ENCODE data around the gene DOCK3.
"Not testable (repeated sequence)": the region's sequence is repeated elsewhere in the genome, so short reads cannot be mapped to it uniquely, and the experiment has no call there.

Gene DOCK3

DNA sequence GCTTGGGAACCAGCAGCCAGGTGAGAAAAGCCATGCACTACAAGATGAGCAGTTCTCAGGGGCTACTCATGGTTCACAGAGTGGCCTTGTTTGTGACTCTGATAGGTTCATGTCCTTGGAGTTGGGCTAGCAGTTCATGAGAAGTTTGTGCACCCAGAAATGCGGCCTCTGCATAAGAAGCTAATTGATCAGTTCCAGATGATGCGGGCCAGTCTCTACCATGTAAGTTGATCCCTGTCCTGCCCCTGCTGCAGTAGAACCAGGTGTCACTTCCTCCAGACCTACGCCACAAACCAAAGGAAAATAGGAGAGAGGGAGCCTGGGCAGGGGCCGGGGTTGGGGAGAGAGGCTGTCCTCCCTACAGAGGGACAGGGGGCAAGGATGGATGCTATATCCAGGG lies 683.1 kb downstream of the DOCK3 start:
- no peaks in the 10 kb centered on the region for H3K36me3 ChIP-seq

DNA sequence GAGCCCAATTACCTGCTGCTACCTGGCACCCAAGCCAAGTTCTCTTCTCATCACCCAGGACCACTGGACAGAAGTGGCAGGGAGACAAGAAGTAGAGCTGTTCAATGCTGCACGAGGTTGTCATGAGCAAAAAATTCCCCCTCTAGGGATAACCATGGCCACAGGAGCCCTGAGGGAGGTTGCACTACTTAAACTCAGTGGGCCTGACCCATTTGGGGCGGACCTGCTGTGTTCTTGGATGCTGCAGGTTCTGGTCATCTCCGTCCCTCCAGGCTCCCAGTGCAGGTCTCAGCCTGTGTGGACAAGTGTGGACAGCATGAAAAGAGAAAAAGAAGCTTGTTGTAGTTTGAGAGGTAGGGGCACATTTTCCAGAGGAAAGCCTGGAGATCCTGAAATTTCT lies 684.3 kb downstream of the DOCK3 start:
- no peak for DNase-seq
- no peaks in the 10 kb centered on the region for H3K4me1 ChIP-seq
- no peaks in the 10 kb centered on the region for H3K36me3 ChIP-seq
- TF ChIP-seq, protein P1, sequence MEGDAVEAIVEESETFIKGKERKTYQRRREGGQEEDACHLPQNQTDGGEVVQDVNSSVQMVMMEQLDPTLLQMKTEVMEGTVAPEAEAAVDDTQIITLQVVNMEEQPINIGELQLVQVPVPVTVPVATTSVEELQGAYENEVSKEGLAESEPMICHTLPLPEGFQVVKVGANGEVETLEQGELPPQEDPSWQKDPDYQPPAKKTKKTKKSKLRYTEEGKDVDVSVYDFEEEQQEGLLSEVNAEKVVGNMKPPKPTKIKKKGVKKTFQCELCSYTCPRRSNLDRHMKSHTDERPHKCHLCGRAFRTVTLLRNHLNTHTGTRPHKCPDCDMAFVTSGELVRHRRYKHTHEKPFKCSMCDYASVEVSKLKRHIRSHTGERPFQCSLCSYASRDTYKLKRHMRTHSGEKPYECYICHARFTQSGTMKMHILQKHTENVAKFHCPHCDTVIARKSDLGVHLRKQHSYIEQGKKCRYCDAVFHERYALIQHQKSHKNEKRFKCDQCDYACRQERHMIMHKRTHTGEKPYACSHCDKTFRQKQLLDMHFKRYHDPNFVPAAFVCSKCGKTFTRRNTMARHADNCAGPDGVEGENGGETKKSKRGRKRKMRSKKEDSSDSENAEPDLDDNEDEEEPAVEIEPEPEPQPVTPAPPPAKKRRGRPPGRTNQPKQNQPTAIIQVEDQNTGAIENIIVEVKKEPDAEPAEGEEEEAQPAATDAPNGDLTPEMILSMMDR (IDR thresholded peaks at IDR 0.05; ENCODE audit: low read depth, low read length), result no peak
- H3K9me3 ChIP-seq, result no peaks in the 10 kb centered on the region
- no peaks in the 10 kb centered on the region for H3K27me3 ChIP-seq
- no peak overlapping the region for H3K4me3 ChIP-seq (ENCODE audit: low read depth, low read length)

More for the DNA sequence above, 683.1 kb downstream of the DOCK3 start:
- no peak for DNase-seq
- no peaks in the 10 kb centered on the region for H3K9me3 ChIP-seq
- H3K4me3 ChIP-seq (ENCODE audit: low read depth, low read length), result no peak overlapping the region
- H3K27me3 ChIP-seq, result no peaks in the 10 kb centered on the region
- TF ChIP-seq, protein P1 (IDR thresholded peaks at IDR 0.05; ENCODE audit: low read depth, low read length), result no peak
- no peaks in the 10 kb centered on the region for H3K4me1 ChIP-seq

DNA sequence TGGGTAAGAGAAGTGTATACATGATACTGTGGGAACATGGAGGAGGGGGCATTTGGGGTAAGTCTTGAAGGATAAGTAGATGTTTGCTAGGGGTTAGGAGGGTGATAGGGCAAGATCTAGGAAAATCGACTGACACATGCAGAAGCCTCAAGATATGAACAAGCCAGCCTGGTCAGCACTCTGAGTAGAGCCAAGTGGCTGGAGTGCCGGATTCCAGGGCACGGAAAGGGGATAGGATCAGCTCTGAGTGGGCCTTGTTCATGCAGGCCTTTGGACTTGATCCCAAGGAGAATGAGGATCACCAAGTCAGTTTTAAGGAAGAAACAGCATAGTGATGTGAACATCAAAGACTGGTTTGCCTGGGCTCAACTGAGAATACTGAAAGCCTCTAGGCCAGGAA lies 686.1 kb downstream of the DOCK3 start:
- no peak for DNase-seq
- Histone ChIP-seq H3K9me3 (no peaks in the 10 kb centered on the region), H3K27me3 (no peaks in the 10 kb centered on the region), H3K4me1 (no peaks in the 10 kb centered on the region), H3K4me3 (ENCODE audit: low read depth, low read length) (no peak overlapping the region), H3K36me3 (no peaks in the 10 kb centered on the region)
- TF ChIP-seq, protein P1 (IDR thresholded peaks at IDR 0.05; ENCODE audit: low read depth, low read length), result no peak

DNA sequence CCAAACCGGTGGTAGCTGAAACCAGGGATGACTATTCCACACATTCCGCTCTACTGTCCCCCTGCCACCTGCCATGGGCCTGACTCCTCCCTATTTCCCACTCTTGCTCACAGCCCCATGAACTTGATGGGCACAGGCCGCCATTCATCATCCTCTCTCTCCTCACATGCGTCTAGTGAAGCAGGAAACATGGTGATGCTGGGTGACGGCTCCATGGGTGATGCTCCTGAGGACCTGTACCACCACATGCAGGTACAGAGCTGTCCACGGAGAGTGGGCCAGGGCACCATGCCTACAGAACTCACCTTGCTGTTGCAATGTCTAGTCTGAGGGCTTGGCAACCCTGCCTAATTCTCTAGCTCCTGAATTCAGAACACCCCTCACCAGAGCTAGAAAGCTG lies 687.0 kb downstream of the DOCK3 start:
- no peak for DNase-seq
- Histone ChIP-seq H3K4me3 (ENCODE audit: low read depth, low read length) (no peak overlapping the region), H3K9me3 (no peaks in the 10 kb centered on the region), H3K36me3 (no peaks in the 10 kb centered on the region), H3K27me3 (no peaks in the 10 kb centered on the region), H3K4me1 (no peaks in the 10 kb centered on the region)
- TF ChIP-seq, protein P1 (IDR thresholded peaks at IDR 0.05; ENCODE audit: low read depth, low read length), result no peak

DNA sequence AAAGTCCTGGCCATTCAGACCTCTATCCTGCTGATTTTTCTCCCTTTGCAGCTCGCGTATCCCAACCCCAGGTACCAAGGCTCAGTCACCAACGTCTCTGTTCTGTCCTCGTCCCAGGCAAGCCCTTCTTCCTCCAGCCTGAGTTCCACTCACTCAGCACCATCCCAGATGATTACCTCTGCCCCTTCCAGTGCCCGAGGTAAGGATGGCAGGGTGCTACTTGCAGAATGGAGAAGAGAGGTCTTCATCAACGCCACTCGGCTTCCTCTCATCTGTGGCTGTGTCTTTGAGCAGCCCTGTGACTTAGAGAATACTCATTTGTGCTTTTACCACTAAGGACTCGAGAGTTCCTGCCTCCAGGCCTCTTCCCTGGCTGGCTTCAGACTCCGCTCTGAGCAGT lies 687.7 kb downstream of the DOCK3 start:
- H3K4me3 ChIP-seq (ENCODE audit: low read depth, low read length), result no peak overlapping the region
- DNase-seq, result no peak
- H3K4me1 ChIP-seq, result no peaks in the 10 kb centered on the region
- H3K27me3 ChIP-seq, result no peaks in the 10 kb centered on the region
- TF ChIP-seq, protein P1 (IDR thresholded peaks at IDR 0.05; ENCODE audit: low read depth, low read length), result no peak
- no peaks in the 10 kb centered on the region for H3K9me3 ChIP-seq
- H3K36me3 ChIP-seq, result no peaks in the 10 kb centered on the region

DNA sequence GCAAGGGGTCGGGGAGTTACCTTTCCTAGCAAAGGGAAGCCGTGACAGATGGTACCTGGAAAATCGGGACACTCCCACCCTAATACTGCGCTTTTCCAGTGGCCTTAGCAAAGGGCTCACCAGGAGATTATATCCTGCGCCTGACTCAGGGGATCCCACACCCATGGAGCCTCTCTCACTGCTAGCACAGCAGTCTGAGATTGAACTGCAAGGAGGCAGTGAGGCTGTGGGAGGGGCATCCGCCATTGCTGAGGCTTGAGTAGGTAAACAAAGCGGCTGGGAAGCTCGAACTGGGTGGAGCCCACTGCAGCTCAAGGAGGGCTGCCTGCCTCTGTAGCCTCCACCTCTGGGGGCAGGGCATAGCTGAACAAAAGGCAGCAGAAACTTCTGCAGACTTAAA lies 693.5 kb downstream of the DOCK3 start:
- H3K9me3 ChIP-seq; H3K4me1 ChIP-seq; H3K4me3 ChIP-seq (ENCODE audit: low read depth, low read length); DNase-seq; H3K36me3 ChIP-seq; H3K27me3 ChIP-seq: not testable (repeated sequence)

DNA sequence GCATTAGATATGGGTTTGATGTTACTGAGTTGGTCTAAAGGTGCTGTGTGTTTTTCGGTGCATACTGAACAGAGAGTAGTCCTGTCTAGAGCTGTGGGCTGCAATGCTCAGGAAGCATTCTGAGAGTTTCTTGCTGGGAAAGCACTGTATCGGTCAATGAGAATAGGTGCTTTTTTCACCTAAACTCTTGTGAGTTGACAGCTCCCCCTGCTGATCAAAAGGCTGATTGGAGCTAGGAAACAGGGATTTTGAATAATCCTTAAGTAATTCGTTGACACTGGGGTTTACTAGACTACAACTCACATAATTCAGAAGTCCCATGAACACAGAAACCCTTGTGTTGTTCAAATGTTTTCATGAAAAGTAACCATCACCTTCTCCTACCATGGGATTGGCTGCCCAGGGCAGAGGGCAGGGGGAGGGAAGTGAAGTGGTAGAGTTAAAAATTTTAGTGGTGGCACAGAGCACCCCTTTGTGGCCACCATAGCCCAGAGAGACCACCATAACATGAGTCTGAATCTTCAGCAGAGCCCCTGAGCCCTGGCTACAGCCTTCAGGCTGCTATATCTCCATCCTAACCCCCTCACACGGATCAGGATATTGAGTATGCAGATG lies 697.3 kb downstream of the DOCK3 start:
- no peaks in the 10 kb centered on the region for H3K4me1 ChIP-seq
- H3K36me3 ChIP-seq, result no peaks in the 10 kb centered on the region
- H3K9me3 ChIP-seq, result no peaks in the 10 kb centered on the region
- no peaks in the 10 kb centered on the region for H3K27me3 ChIP-seq
- no peak overlapping the region for H3K4me3 ChIP-seq (ENCODE audit: low read depth, low read length)
- peak; percentile 53 for DNase-seq
- TF ChIP-seq, protein P1 (IDR thresholded peaks at IDR 0.05; ENCODE audit: low read depth, low read length), result peak; percentile 63
